Neural progenitor cell (in vitro differentiated cells): ENCODE data around the gene PTCD2. TPM values are rescaled to one million over a fixed set of nuclear protein-coding genes. Genes with fewer than 3 reads are reported as not detected.

ENCODE experiments used
- DNase-seq: peaks from one replicate; pipeline ENCODE4 v3.0.0-alpha.2; 2016; ENCODE audit warnings: low spot score
- H2AFZ ChIP-seq: fragments of 200-600 bp; sonication (generic); replicated peaks from 2 replicates; pipeline ENCODE4 v1.6.1; 2016; ENCODE audit warnings: antibody characterized with exemption
- H3F3A ChIP-seq: fragments of 200-600 bp; sonication (generic); 2 replicates; pipeline ENCODE4 v1.6.1; 2016; ENCODE audit warnings: antibody characterized with exemption, low read depth
- H3K27ac ChIP-seq: fragments of 200-600 bp; sonication (generic); 2 replicates; pipeline ENCODE4 v1.5.1; 2016; ENCODE audit warnings: mild to moderate bottlenecking
- H3K27me3 ChIP-seq: fragments of 200-600 bp; sonication (generic); 2 replicates; pipeline ENCODE4 v1.6.1; 2016; ENCODE audit warnings: mild to moderate bottlenecking, moderate library complexity
- H3K36me3 ChIP-seq: fragments of 200-600 bp; sonication (generic); 2 replicates; pipeline ENCODE4 v1.5.1; 2016
- H3K4me1 ChIP-seq: fragments of 200-600 bp; sonication (generic); 2 replicates; pipeline ENCODE4 v1.6.1; 2016; ENCODE audit warnings: mixed run types
- H3K4me2 ChIP-seq: fragments of 200-600 bp; sonication (generic); 2 replicates; pipeline ENCODE4 v1.6.1; 2016
- H3K4me3 ChIP-seq: fragments of 200-600 bp; sonication (generic); 2 replicates; pipeline ENCODE4 v1.5.1; 2016
- H3K79me2 ChIP-seq: fragments of 200-600 bp; sonication (generic); 2 replicates; pipeline ENCODE4 v1.6.1; 2016; ENCODE audit warnings: low read depth
- H3K9ac ChIP-seq: fragments of 200-600 bp; sonication (generic); 2 replicates; pipeline ENCODE4 v1.6.1; 2016
- H3K9me3 ChIP-seq: fragments of 200-600 bp; sonication (generic); 2 replicates; pipeline ENCODE4 v1.5.1; 2016; ENCODE audit warnings: low read depth
- H4K20me1 ChIP-seq: fragments of 200-600 bp; sonication (generic); 2 replicates; pipeline ENCODE4 v1.6.1; 2016; ENCODE audit warnings: low read depth
- H3K27ac Mint-ChIP-seq: 3 replicates; pipeline ENCODE4 v1.8.0; 2021; ENCODE audit warnings: mixed read lengths
- H3K27me3 Mint-ChIP-seq: 2 replicates; pipeline ENCODE4 v1.8.0; 2022; ENCODE audit warnings: low read depth, mild to moderate bottlenecking, inconsistent platforms, moderate library complexity, mixed read lengths; ENCODE audit not compliant: insufficient read depth
- H3K36me3 Mint-ChIP-seq: 3 replicates; pipeline ENCODE4 v1.8.0; 2021; ENCODE audit warnings: mixed read lengths
- H3K4me1 Mint-ChIP-seq: 3 replicates; pipeline ENCODE4 v1.8.0; 2021; ENCODE audit warnings: mixed read lengths
- H3K4me3 Mint-ChIP-seq: 3 replicates; pipeline ENCODE4 v1.8.0; 2021; ENCODE audit warnings: mild to moderate bottlenecking, moderate library complexity, mixed read lengths
- H3K9me3 Mint-ChIP-seq: 3 replicates; pipeline ENCODE4 v1.8.0; 2020; ENCODE audit warnings: mixed read lengths
- EZH2 ChIP-seq: fragments of 200-600 bp; sonication (generic); IDR thresholded peaks from 2 replicates; pipeline ENCODE4 v1.6.1; 2017; ENCODE audit warnings: antibody characterized with exemption, mild to moderate bottlenecking, moderate library complexity
- EZH2phosphoT487 ChIP-seq: fragments of 200-600 bp; sonication (generic); IDR thresholded peaks from 2 replicates; pipeline ENCODE4 v1.6.1; 2017; ENCODE audit warnings: antibody characterized with exemption
- total RNA-seq: library from RNA; depleted of rRNA; stranded (reverse); fragments of >200 nt; gene quantifications from 2 replicates; pipeline ENCODE4 v1.2.3, GENCODE V29; 2015; ENCODE audit warnings: low replicate concordance
- TF ChIP-seq, protein P1 (sequence below): fragments of 200-600 bp; sonication (generic); IDR thresholded peaks from 2 replicates; pipeline ENCODE4 v1.5.1; 2017; ENCODE audit warnings: antibody characterized with exemption, mild to moderate bottlenecking

PTCD2 gene
- total RNA-seq, 1 donor from 2014 or later, result 13.7 TPM

GRCh38 chr5:72281430-72281763 lies 38.8 kb upstream of the PTCD2 start:
- Mint-ChIP-seq H3K9me3 (peaks cover 12% of the 10 kb centered on the region), H3K36me3 (peaks cover 23% of the 10 kb centered on the region), H3K27me3 (no peaks in the 10 kb centered on the region), H3K27ac (no peak overlapping the region), H3K4me3 (no peak overlapping the region), H3K4me1 (no peaks in the 10 kb centered on the region)
- H2AFZ ChIP-seq, result no peak overlapping the region
- no peaks in the 10 kb centered on the region for H3F3A ChIP-seq
- H3K27ac ChIP-seq, result no peak overlapping the region
- no peak overlapping the region for H3K4me3 ChIP-seq
- H3K9me3 ChIP-seq, result no peaks in the 10 kb centered on the region
- no peak for DNase-seq
- H3K4me2 ChIP-seq, result no peak overlapping the region
- TF ChIP-seq, protein P1, sequence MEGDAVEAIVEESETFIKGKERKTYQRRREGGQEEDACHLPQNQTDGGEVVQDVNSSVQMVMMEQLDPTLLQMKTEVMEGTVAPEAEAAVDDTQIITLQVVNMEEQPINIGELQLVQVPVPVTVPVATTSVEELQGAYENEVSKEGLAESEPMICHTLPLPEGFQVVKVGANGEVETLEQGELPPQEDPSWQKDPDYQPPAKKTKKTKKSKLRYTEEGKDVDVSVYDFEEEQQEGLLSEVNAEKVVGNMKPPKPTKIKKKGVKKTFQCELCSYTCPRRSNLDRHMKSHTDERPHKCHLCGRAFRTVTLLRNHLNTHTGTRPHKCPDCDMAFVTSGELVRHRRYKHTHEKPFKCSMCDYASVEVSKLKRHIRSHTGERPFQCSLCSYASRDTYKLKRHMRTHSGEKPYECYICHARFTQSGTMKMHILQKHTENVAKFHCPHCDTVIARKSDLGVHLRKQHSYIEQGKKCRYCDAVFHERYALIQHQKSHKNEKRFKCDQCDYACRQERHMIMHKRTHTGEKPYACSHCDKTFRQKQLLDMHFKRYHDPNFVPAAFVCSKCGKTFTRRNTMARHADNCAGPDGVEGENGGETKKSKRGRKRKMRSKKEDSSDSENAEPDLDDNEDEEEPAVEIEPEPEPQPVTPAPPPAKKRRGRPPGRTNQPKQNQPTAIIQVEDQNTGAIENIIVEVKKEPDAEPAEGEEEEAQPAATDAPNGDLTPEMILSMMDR, result no peak
- H3K27me3 ChIP-seq, result no peaks in the 10 kb centered on the region
- no peaks in the 10 kb centered on the region for H4K20me1 ChIP-seq
- H3K36me3 ChIP-seq, result peaks cover 4% of the 10 kb centered on the region
- H3K79me2 ChIP-seq, result peaks cover 6% of the 10 kb centered on the region
- no peaks in the 10 kb centered on the region for H3K4me1 ChIP-seq
- no peak overlapping the region for H3K9ac ChIP-seq

DNA sequence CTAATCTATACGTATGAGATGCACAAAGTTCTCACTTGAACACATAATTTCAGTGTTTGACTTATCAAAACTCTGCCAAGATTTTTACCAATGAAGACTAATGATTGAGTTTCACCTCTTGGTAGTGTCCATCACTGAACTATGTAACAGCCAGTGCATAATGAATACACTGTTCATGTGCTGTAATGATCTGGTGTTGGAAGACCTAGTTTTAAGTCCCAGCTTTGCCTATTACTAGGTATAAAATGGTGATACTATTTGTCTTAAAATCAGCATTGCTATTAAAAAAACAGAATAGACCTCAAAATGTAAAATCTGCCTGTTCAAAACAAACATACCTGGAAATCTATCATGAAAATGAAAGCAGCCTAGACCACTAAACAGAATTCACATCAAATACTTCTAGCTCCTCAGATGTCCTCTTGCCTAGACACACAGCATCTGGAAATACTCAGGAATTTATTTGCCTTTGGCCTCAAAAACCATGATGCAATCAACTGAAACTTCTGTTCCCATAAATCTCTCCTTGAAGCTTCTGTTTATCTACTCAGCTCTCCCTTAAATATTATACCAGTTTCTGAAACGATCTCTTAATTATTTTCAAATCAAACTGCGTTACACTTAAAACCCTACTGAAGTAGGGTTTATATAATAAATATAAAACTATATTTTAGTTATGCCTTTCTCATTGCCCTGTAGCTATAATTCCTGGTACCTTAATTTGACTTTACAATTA lies 38.2 kb upstream of the PTCD2 start:
- no peaks in the 10 kb centered on the region for H3F3A ChIP-seq
- no peaks in the 10 kb centered on the region for H3K27me3 Mint-ChIP-seq
- no peak overlapping the region for H3K27ac Mint-ChIP-seq
- peaks cover 21% of the 10 kb centered on the region for H3K36me3 Mint-ChIP-seq
- H3K4me2 ChIP-seq, result no peak overlapping the region
- no peak overlapping the region for H3K4me3 ChIP-seq
- H3K27me3 ChIP-seq, result no peaks in the 10 kb centered on the region
- H4K20me1 ChIP-seq, result no peaks in the 10 kb centered on the region
- no peaks in the 10 kb centered on the region for H3K4me1 ChIP-seq
- no peaks in the 10 kb centered on the region for H3K9me3 ChIP-seq
- no peak overlapping the region for H3K9ac ChIP-seq
- TF ChIP-seq EZH2phosphoT487, result no peak
- TF ChIP-seq, protein P1, result no peak
- no peak for TF ChIP-seq EZH2
- no peak overlapping the region for H3K27ac ChIP-seq
- no peak overlapping the region for H3K4me3 Mint-ChIP-seq
- DNase-seq, result no peak
- H3K36me3 ChIP-seq, result peaks cover 5% of the 10 kb centered on the region
- H2AFZ ChIP-seq, result no peak overlapping the region
- peaks cover 11% of the 10 kb centered on the region for H3K9me3 Mint-ChIP-seq
- no peaks in the 10 kb centered on the region for H3K4me1 Mint-ChIP-seq
- H3K79me2 ChIP-seq, result peaks cover under 1% of the 10 kb centered on the region

DNA sequence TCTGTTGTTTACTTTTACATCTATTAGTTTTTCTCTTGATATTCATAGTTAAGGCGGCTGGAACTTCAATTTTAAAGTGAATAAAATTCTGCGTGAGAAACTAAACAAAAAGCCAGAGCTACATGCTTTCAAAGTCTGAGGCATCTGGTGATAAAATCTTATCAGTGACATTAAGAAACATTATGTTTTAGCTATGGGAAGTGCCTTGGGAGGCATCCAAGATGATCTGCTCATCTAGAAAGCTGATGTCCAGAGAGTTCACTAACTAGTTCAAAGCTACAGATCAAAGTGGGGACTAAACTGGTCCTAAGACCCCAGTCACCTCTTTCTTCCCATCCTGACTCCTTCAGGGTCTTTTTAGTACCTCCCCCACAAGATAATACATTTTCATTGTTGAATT lies 37.3 kb upstream of the PTCD2 start:
- no peak overlapping the region for H2AFZ ChIP-seq
- no peaks in the 10 kb centered on the region for H4K20me1 ChIP-seq
- H3K4me1 Mint-ChIP-seq, result no peaks in the 10 kb centered on the region
- H3K4me1 ChIP-seq, result no peaks in the 10 kb centered on the region
- DNase-seq, result no peak
- H3K9me3 ChIP-seq, result no peaks in the 10 kb centered on the region
- H3K27ac ChIP-seq, result no peak overlapping the region
- H3K27me3 ChIP-seq, result no peaks in the 10 kb centered on the region
- peaks cover 2% of the 10 kb centered on the region for H3K27me3 Mint-ChIP-seq
- peaks cover 3% of the 10 kb centered on the region for H3K9me3 Mint-ChIP-seq
- peaks cover 5% of the 10 kb centered on the region for H3K36me3 ChIP-seq
- H3K4me2 ChIP-seq, result no peak overlapping the region
- H3K9ac ChIP-seq, result no peak overlapping the region
- TF ChIP-seq EZH2, result no peak
- TF ChIP-seq, protein P1, result no peak
- TF ChIP-seq EZH2phosphoT487, result no peak
- no peak overlapping the region for H3K4me3 Mint-ChIP-seq
- no peaks in the 10 kb centered on the region for H3K79me2 ChIP-seq
- no peak overlapping the region for H3K27ac Mint-ChIP-seq
- no peak overlapping the region for H3K4me3 ChIP-seq
- H3F3A ChIP-seq, result no peaks in the 10 kb centered on the region
- H3K36me3 Mint-ChIP-seq, result peaks cover 17% of the 10 kb centered on the region
